Ascending aorta (tissue), 2 donors: ENCODE data around the gene DACH2. TPM values are rescaled to one million over a fixed set of nuclear protein-coding genes. Genes with fewer than 3 reads are reported as not detected.

ENCODE experiments used
- DNase-seq, 2 donors: peaks; one replicate each; pipeline ENCODE4 v3.0.0-alpha.2; 2019; ENCODE audit warnings: low spot score in 2 of 2
- H3K27ac ChIP-seq, 2 donors: fragments of 200-600 bp; sonication (generic); one replicate each; pipeline ENCODE4 v1.5.1; 2016 to 2017; ENCODE audit warnings: mild to moderate bottlenecking in 1 of 2
- H3K27me3 ChIP-seq: fragments of 200-600 bp; sonication (generic); one replicate; pipeline ENCODE4 v1.5.1; 2017
- H3K36me3 ChIP-seq, 2 donors: fragments of 200-600 bp; sonication (generic); one replicate each; pipeline ENCODE4 v1.5.1; 2016
- H3K4me1 ChIP-seq, 2 donors: fragments of 200-600 bp; sonication (generic); one replicate each; pipeline ENCODE4 v1.5.1; 2016 to 2017; ENCODE audit warnings: mild to moderate bottlenecking in 1 of 2
- H3K4me3 ChIP-seq, 2 donors: fragments of 200-600 bp; sonication (generic); one replicate each; pipeline ENCODE4 v1.5.1; 2016 to 2017; ENCODE audit warnings: mild to moderate bottlenecking in 1 of 2
- H3K9me3 ChIP-seq, 2 donors: fragments of 200-600 bp; sonication (generic); one replicate each; pipeline ENCODE4 v1.5.1; 2016
- intact Hi-C: fragments of 100-400 bp; cut with DNase I; formaldehyde crosslinking; loops from one replicate; pipeline ENCODE4 v1.15.1; 2023
- total RNA-seq: library from RNA; depleted of rRNA; stranded (reverse); fragments of >200 nt; gene quantifications from one replicate; pipeline ENCODE4 v1.1.0, GENCODE V29; 2016
- TF ChIP-seq, protein P1 (sequence below), 3 experiments: fragments of 200-600 bp in 2 of 3; fragments of 450-650 bp in 1 of 3; sonication (generic) in 2 of 3; IDR thresholded peaks; one replicate each; pipeline ENCODE4 v1.5.1; 2016 to 2019; ENCODE audit warnings: antibody characterized with exemption in 3 of 3, mild to moderate bottlenecking in 1 of 3, moderate library complexity in 1 of 3

DACH2 gene
- total RNA-seq, 1 donor from 2014 or later = not detected

DNA sequence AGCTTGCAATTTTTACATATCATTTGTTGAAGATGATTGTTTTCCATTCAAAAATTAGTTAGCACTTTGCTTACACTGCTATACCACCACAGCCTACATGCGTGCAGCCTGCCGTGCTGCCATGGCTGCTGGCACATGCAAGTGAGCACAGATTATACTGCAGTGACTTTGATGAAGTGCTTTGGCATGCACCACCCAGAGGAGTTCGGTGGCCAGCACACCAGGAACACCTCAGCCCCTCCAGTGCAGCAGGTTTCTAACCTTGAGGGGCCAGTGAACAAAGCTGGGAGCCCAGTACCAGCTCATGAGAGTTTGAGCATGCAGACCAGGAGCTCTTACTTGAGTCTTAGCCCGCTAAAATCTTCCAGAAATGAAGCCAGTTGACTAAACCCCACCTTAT is 431.5 kb downstream of the DACH2 start:
- Histone ChIP-seq H3K27me3 (no peaks in the 10 kb centered on the region), H3K4me1 (no peaks in the 10 kb centered on the region), H3K4me3 (no peak overlapping the region), H3K36me3 (no peaks in the 10 kb centered on the region), H3K9me3 (no peaks in the 10 kb centered on the region), H3K27ac (no peak overlapping the region)
- no peak for DNase-seq
- intact Hi-C loops = no loop called here
- TF ChIP-seq, protein P1, sequence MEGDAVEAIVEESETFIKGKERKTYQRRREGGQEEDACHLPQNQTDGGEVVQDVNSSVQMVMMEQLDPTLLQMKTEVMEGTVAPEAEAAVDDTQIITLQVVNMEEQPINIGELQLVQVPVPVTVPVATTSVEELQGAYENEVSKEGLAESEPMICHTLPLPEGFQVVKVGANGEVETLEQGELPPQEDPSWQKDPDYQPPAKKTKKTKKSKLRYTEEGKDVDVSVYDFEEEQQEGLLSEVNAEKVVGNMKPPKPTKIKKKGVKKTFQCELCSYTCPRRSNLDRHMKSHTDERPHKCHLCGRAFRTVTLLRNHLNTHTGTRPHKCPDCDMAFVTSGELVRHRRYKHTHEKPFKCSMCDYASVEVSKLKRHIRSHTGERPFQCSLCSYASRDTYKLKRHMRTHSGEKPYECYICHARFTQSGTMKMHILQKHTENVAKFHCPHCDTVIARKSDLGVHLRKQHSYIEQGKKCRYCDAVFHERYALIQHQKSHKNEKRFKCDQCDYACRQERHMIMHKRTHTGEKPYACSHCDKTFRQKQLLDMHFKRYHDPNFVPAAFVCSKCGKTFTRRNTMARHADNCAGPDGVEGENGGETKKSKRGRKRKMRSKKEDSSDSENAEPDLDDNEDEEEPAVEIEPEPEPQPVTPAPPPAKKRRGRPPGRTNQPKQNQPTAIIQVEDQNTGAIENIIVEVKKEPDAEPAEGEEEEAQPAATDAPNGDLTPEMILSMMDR (IDR thresholded peaks at IDR 0.05) = no peak

DNA sequence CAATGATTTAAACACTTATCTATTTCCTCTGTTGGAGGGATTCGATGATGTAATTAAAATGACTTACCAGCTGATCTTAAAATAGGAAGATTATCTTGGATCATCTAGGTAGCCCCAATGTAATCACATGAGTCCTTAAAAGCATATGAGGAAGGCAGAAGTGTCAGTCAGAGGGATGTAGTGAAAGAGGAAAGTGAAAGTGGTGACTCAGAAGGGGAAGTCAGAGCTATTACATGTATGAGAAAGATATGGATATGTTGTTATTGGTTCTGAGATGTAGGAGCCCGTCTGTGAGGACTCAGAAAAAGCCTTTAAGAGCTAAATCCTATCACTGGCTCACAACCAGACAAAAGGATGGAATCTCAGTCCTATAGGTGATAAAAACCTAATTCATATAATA is 456.4 kb downstream of the DACH2 start:
- intact Hi-C loops = no loop called here
- DNase-seq = no peak
- H3K4me3 ChIP-seq = no peak overlapping the region
- TF ChIP-seq, protein P1 (IDR thresholded peaks at IDR 0.05) = no peak
- no peaks in the 10 kb centered on the region for H3K36me3 ChIP-seq
- no peaks in the 10 kb centered on the region for H3K9me3 ChIP-seq
- H3K4me1 ChIP-seq = no peaks in the 10 kb centered on the region
- no peaks in the 10 kb centered on the region for H3K27me3 ChIP-seq
- H3K27ac ChIP-seq = no peak overlapping the region

DNA sequence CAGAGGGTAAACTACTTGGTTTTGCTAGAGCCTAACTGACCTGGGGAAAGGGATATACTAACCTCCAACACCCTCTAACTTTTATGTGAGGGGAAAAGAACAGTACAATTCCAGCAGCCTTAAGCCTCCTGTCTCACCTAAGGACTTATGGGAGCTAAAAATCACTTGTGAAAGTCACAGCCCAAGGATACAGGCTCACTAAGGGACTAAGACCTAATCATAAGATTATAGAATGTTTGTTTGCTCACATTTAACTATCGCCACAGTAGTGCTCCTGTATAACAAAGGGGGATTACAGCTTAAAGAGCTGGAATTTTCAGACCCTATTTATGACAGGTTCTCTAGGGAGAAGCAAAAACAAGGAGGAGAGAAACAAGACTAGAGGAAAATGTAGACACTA is 548.7 kb downstream of the DACH2 start:
- Histone ChIP-seq H3K27me3 (no peaks in the 10 kb centered on the region), H3K36me3 (no peaks in the 10 kb centered on the region), H3K4me1 (no peaks in the 10 kb centered on the region), H3K4me3 (no peak overlapping the region), H3K27ac (no peak overlapping the region), H3K9me3 (no peaks in the 10 kb centered on the region)
- intact Hi-C loops = no loop called here
- TF ChIP-seq, protein P1 (IDR thresholded peaks at IDR 0.05) = no peak
- DNase-seq = no peak

GRCh38 chrX:86711531-86712180 is 563.4 kb downstream of the DACH2 start:
- Histone ChIP-seq H3K27me3 (no peaks in the 10 kb centered on the region), H3K9me3 (no peaks in the 10 kb centered on the region), H3K36me3 (no peaks in the 10 kb centered on the region), H3K4me1 (no peaks in the 10 kb centered on the region), H3K27ac (no peak overlapping the region), H3K4me3 (no peak overlapping the region)
- TF ChIP-seq, protein P1 (IDR thresholded peaks at IDR 0.05) = no peak
- no peak for DNase-seq
- intact Hi-C loops = no loop called here

- no peaks in the 10 kb centered on the region for H3K4me1 ChIP-seq
- no peaks in the 10 kb centered on the region for H3K27me3 ChIP-seq
- H3K36me3 ChIP-seq = no peaks in the 10 kb centered on the region
- TF ChIP-seq, protein P1 (IDR thresholded peaks at IDR 0.05) = no peak
- no peak overlapping the region for H3K27ac ChIP-seq
- H3K9me3 ChIP-seq = no peaks in the 10 kb centered on the region
- no peak for DNase-seq
- intact Hi-C loops = no loop called here
- H3K4me3 ChIP-seq = no peak overlapping the region
Measured at GRCh38 chrX:86714441-86714840, 566.2 kb downstream of the DACH2 start.

DNA sequence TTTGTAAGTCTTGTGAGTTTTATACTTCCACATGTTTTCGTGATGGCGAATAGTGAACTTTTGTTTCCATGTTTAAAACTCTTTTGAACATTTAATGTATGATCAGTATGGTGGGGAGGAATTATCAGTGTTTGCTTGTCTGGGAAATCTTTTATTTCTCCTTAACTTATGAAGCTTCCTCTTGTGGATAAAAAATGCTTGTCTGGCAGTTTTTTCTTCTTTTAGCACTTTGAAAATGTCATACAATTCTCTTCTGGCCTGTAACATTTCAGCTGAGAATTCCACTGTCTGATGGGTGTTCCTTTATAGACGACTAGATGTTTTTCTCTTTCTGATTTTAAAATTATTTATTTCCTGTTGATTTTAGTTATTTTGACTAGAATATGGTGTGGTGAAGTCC is 576.0 kb downstream of the DACH2 start:
- intact Hi-C loops = no loop called here
- Histone ChIP-seq H3K4me3 (no peak overlapping the region), H3K27ac (no peak overlapping the region), H3K27me3 (no peaks in the 10 kb centered on the region), H3K36me3 (no peaks in the 10 kb centered on the region), H3K4me1 (no peaks in the 10 kb centered on the region), H3K9me3 (no peaks in the 10 kb centered on the region)
- TF ChIP-seq, protein P1 (IDR thresholded peaks at IDR 0.05) = no peak
- DNase-seq = no peak
